CD4-positive, alpha-beta memory T cell (primary cell): ENCODE results near the gene FIZ1. TPM values are rescaled to one million over a fixed set of nuclear protein-coding genes. Genes with fewer than 3 reads are reported as not detected.

Experiments used
- CTCF ChIA-PET: fragments of 350-600 bp; sonication (Branson Sonifier 250); formaldehyde crosslinking; loops from one replicate; lab custom pipeline; 2021; ENCODE audit warnings: inconsistent platforms; ENCODE audit not compliant: partially characterized antibody; lab: Charles Lee
- POLR2A ChIA-PET: fragments of 350-600 bp; sonication (Branson Sonifier 250); formaldehyde crosslinking; loops from one replicate; lab custom pipeline; 2021; ENCODE audit not compliant: partially characterized antibody; lab: Charles Lee
- DNase-seq, 5 donors: peaks; one replicate each; pipeline versions ENCODE4 v3.0.0 to v3.0.0-alpha.2; 2020 to 2022; ENCODE audit warnings: mixed read lengths in 1 of 5
- H3K27ac ChIP-seq: one replicate; pipeline ENCODE4 v1.7.0; 2013; ENCODE audit warnings: low read depth, low read length
- H3K27me3 ChIP-seq: 2 replicates; pipeline ENCODE4 v1.7.0; 2013; ENCODE audit warnings: mild to moderate bottlenecking, low read length, moderate library complexity; ENCODE audit not compliant: insufficient read depth
- H3K36me3 ChIP-seq: 2 replicates; pipeline ENCODE4 v1.7.0; 2013; ENCODE audit warnings: mild to moderate bottlenecking, low read length, moderate library complexity; ENCODE audit not compliant: insufficient read depth
- H3K4me1 ChIP-seq: 2 replicates; pipeline ENCODE4 v1.7.0; 2013; ENCODE audit warnings: mild to moderate bottlenecking, low read length, moderate library complexity; ENCODE audit not compliant: insufficient read depth
- H3K4me3 ChIP-seq, 2 donors: one replicate each; pipeline ENCODE4 v1.7.0; 2013; ENCODE audit warnings: low read length in 2 of 2, mild to moderate bottlenecking in 1 of 2
- H3K9me3 ChIP-seq, 2 donors: one replicate each; pipeline ENCODE4 v1.7.0; 2013; ENCODE audit warnings: low read length in 2 of 2, control low read depth in 1 of 2; ENCODE audit not compliant: control insufficient read depth in 1 of 2
- H3K27ac Mint-ChIP-seq, 7 donors: one replicate each; pipeline ENCODE4 v1.8.0; 2020 to 2021; ENCODE audit warnings: mixed read lengths in 7 of 7, mild to moderate bottlenecking in 6 of 7, inconsistent platforms in 3 of 7, moderate library complexity in 3 of 7
- H3K27me3 Mint-ChIP-seq, 2 donors: one replicate each; pipeline ENCODE4 v1.8.0; 2020 to 2021; ENCODE audit warnings: mixed read lengths in 2 of 2
- H3K36me3 Mint-ChIP-seq, 2 donors: one replicate each; pipeline ENCODE4 v1.8.0; 2020 to 2021; ENCODE audit warnings: mixed read lengths in 2 of 2, inconsistent platforms in 1 of 2, mild to moderate bottlenecking in 1 of 2
- H3K4me1 Mint-ChIP-seq, 4 donors: one replicate each; pipeline ENCODE4 v1.8.0; 2020 to 2021; ENCODE audit warnings: mixed read lengths in 4 of 4, mild to moderate bottlenecking in 1 of 4
- H3K4me3 Mint-ChIP-seq, 8 donors: one replicate each; pipeline ENCODE4 v1.8.0; 2020 to 2021; ENCODE audit warnings: mixed read lengths in 8 of 8, mild to moderate bottlenecking in 7 of 8, moderate library complexity in 6 of 8, inconsistent platforms in 3 of 8
- H3K9me3 Mint-ChIP-seq, 8 donors: one replicate each; pipeline ENCODE4 v1.8.0; 2020 to 2021; ENCODE audit warnings: mixed read lengths in 8 of 8, mild to moderate bottlenecking in 5 of 8, inconsistent platforms in 3 of 8, moderate library complexity in 1 of 8
- intact Hi-C: fragments of 100-400 bp; cut with micrococcal nuclease; formaldehyde crosslinking; loops from one replicate; pipeline ENCODE4 v1.15.1; 2023
- polyA plus RNA-seq, 2 donors: library from polyadenylated mRNA; unstranded; fragments of 300-500 nt; fragmentation: Illumina TruSeq; gene quantifications; one replicate each; pipeline ENCODE4 v1.2.3, GENCODE V29; 2021
- total RNA-seq, 2 experiments: library from RNA; stranded (reverse); gene quantifications; one replicate each; pipeline ENCODE4 v1.2.3, GENCODE V29; 2021

FIZ1 gene
- total and polyA plus RNA-seq, 4 experiments from 2014 or later = 0.99 to 26.4 (median 13.1) TPM

DNA sequence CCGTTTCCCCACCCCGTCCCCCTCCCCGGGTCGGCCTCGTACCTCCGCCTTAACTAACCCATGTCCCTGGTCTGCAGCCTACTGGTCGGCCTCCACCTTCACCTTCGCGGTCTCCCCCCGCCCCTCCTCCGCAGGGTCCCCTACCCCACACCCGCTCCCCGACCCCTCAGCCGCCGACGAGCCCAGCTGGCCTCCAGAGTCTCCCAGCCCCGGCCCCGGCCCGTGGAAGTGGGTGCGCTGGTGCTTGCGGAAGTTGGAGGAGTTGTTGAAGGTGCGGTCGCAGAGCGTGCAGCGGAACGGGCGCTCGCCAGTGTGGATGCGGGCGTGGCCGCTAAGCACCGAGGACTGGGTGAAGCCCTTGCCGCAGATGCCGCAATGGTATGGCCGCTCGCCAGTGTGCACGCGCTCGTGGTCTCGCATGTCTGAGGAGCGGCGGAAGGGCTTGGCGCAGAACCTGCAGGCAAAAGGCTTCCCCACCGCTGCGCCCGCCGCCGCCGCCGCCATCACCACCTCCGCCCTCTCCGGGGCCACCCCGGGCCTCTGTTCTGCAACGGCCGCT lies 22.4 kb upstream of the FIZ1 start:
- ChIA-PET CTCF (interaction anchor here (3.6 to 9.1 kb wide), 2 partner anchors 11 to 15 kb away, joined by 16 to 94 read pairs; partner anchors contain the start of gene ZNF865), POLR2A (interaction anchor here (2.9 kb wide), 1 partner anchor 21 kb away, joined by 18 read pairs; the partner anchor contains the start of gene ZNF581)
- peaks cover 2 to 20% of the 10 kb centered on the region in 2 donors for H3K36me3 Mint-ChIP-seq
- intact Hi-C loops = loop anchor here (10.0 kb wide), 1 partner anchor 237 kb away; the partner anchor contains the start of genes RPL28 and TMEM238
- no peak overlapping the region for H3K4me3 Mint-ChIP-seq
- no peak for DNase-seq
- no peak overlapping the region for H3K27ac Mint-ChIP-seq
- Histone ChIP-seq H3K27ac (no peak overlapping the region), H3K9me3 (no peaks in the 10 kb centered on the region), H3K4me3 (no peak overlapping the region), H3K27me3 (no peaks in the 10 kb centered on the region), H3K36me3 (peaks cover 6% of the 10 kb centered on the region), H3K4me1 (peaks cover 32% of the 10 kb centered on the region)
- peaks cover 25 to 45% (median 36%) of the 10 kb centered on the region in 4 donors for H3K4me1 Mint-ChIP-seq
- no peaks in the 10 kb centered on the region for H3K9me3 Mint-ChIP-seq
- H3K27me3 Mint-ChIP-seq = no peaks in the 10 kb centered on the region

DNA sequence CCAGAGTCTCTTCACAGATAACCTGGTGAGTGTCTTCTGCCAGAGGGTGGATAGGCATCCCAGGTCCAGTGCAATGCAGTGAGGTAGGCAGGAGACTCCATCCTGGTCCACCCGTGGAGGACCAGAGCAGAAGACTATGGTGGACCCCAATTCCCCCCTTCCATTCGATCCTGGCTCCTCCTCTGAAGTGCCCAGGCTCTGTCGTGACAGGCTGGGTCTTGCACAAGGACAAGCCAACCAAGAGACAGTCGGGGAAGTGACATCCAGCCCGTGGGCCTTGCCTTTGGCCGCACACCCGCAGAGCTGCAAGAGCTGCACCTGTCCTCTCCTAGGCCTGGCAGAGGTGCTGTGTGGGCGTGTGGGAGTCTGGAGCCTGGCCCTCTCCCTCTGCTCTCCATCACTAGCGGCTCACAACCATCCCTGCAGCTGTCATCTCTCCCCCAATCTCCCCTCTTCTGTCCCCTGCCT lies 21.9 kb upstream of the FIZ1 start:
- Histone ChIP-seq H3K36me3 (peaks cover 6% of the 10 kb centered on the region), H3K27ac (no peak overlapping the region), H3K4me1 (peaks cover 27% of the 10 kb centered on the region), H3K4me3 (no peak overlapping the region), H3K27me3 (no peaks in the 10 kb centered on the region), H3K9me3 (no peaks in the 10 kb centered on the region)
- POLR2A ChIA-PET = no interaction called here
- peak in 1 of 5 donors; percentile 37 for DNase-seq
- Mint-ChIP-seq H3K4me3 (no peak overlapping the region), H3K27ac (peak overlapping the region in 2 of 7 donors; percentile 18 to 35), H3K27me3 (no peaks in the 10 kb centered on the region), H3K36me3 (peaks cover 4 to 21% of the 10 kb centered on the region in 2 donors), H3K9me3 (no peaks in the 10 kb centered on the region), H3K4me1 (peaks cover 20 to 40% (median 31%) of the 10 kb centered on the region in 4 donors)
- CTCF ChIA-PET = interaction anchor here (3.4 to 9.1 kb wide), 2 partner anchors 12 to 14 kb away, joined by 11 to 94 read pairs; partner anchors contain the start of gene ZNF865
- intact Hi-C loops = loop anchor here (10.0 kb wide), 1 partner anchor 236 kb away; the partner anchor contains the start of genes RPL28 and TMEM238

DNA sequence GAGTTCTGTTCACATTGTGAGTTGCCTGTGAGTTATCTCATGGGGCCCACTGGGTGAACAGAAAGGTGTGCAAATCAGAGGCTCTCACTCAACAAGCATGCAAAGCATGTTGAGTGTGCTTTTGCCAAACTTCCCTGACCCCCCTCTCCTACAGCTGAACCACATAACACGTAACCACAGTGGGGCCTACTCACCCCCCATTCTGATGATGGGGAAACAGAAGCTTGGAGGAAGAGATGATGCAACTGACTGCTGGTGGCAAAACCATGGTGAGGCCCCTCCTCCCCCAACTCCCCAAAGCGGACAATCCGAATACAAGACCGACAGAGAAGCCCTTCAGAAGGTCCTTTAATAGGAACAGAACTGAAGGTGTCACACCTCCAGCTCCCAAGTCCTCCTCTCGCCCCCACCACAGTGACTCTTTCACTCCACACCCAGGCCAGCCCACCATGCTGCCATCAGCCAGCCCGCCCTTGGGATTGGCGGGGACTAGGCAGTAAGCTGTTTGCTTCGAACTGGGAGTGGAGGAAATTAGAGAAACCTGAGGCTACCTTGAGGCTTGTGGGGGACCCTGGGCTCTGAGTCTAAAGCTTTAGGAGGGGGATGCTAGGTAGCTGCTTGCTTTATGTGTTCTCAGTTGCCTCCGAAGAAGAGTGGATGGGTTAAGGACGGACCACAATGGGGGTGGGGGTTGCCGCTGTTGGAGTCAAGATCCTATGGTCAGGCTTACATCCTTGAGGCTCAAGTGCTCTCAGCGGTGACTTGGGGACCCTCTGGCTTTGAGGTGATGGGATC lies 21.3 kb upstream of the FIZ1 start:
- Mint-ChIP-seq H3K4me3 (peak overlapping the region in 1 of 8 donors; percentile 34), H3K27me3 (no peaks in the 10 kb centered on the region), H3K36me3 (peaks cover 4 to 21% of the 10 kb centered on the region in 2 donors), H3K27ac (peak overlapping the region in 6 of 7 donors; percentile 27 to 77 (median 68)), H3K4me1 (peaks cover 16 to 34% (median 26%) of the 10 kb centered on the region in 4 donors), H3K9me3 (no peaks in the 10 kb centered on the region)
- ChIA-PET CTCF (interaction anchor here (3.4 to 9.1 kb wide), 2 partner anchors 12 to 14 kb away, joined by 11 to 94 read pairs; partner anchors contain the start of gene ZNF865), POLR2A (interaction anchor here (1.2 kb wide), 1 partner anchor 9 kb away, joined by 3 read pairs; no protein-coding TSS in a partner anchor)
- intact Hi-C loops = loop anchor here (10.0 kb wide), 1 partner anchor 236 kb away; the partner anchor contains the start of genes RPL28 and TMEM238
- no peak overlapping the region for H3K27ac ChIP-seq
- peaks cover 6% of the 10 kb centered on the region for H3K36me3 ChIP-seq
- no peaks in the 10 kb centered on the region for H3K9me3 ChIP-seq
- H3K4me3 ChIP-seq = no peak overlapping the region
- peaks cover 20% of the 10 kb centered on the region for H3K4me1 ChIP-seq
- no peaks in the 10 kb centered on the region for H3K27me3 ChIP-seq
- peak in 1 of 5 donors; percentile 35 for DNase-seq

DNA sequence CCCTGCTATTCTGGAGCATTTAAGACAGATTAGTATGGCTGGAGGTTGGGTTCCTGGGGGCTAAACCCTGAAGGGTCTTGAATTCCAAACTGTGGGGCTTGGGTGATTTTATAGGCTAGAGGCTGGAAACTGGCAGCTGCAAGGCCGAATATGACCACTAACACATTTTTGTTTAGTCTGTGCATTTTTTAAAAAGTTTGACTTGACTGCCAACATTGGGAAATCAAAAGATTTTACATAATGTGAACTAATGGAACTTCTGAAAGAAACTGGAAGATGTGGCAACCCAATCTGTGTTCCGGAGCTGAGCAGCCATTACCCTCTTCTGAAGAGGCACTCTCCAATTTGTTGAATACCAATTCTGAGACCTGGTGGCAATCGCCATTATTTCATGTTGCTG lies 20.0 kb upstream of the FIZ1 start:
- Histone ChIP-seq H3K27ac (no peak overlapping the region), H3K4me3 (no peak overlapping the region), H3K4me1 (peaks cover 10% of the 10 kb centered on the region), H3K36me3 (peaks cover 6% of the 10 kb centered on the region), H3K27me3 (no peaks in the 10 kb centered on the region), H3K9me3 (no peaks in the 10 kb centered on the region)
- ChIA-PET CTCF (interaction anchor here (1.0 to 3.4 kb wide), 4 partner anchors 11 to 115 kb away, joined by 3 to 15 read pairs (median 9); partner anchors contain the start of gene ZNF865), POLR2A (interaction anchor here (1.1 kb wide), 1 partner anchor 12 kb away, joined by 4 read pairs; no protein-coding TSS in a partner anchor)
- Mint-ChIP-seq H3K27me3 (no peaks in the 10 kb centered on the region), H3K27ac (peak overlapping the region in 2 of 7 donors; percentile 35 to 69), H3K9me3 (no peaks in the 10 kb centered on the region), H3K4me3 (no peak overlapping the region), H3K4me1 (peaks cover 10 to 26% (median 18%) of the 10 kb centered on the region in 4 donors), H3K36me3 (peaks cover 4 to 20% of the 10 kb centered on the region in 2 donors)
- no peak for DNase-seq
- intact Hi-C loops = no loop called here

DNA sequence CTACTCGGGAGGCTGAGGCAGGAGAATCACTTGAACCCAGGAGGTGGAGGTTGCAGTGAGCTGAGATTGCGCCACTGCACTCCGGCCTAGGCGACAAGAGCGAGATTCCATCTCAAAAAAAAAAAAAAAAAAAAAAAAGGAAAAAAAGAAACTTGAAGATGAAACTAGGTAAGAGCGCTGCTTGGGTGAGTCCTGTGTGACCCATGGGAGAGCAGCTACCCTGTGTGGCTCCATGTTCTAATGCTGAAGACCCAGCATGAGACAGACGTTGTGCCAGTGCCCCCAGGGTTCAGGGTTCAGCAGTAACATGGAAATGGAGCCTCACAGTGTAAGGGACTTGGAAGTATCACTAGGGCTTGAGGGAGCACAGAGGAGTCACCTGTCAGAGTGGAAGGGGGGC lies 19.1 kb upstream of the FIZ1 start:
- Histone ChIP-seq H3K4me1 (peaks cover 5% of the 10 kb centered on the region), H3K9me3 (no peaks in the 10 kb centered on the region), H3K27ac (no peak overlapping the region), H3K36me3 (peaks cover 6% of the 10 kb centered on the region), H3K27me3 (no peaks in the 10 kb centered on the region), H3K4me3 (no peak overlapping the region)
- POLR2A ChIA-PET = interaction anchor here (0.6 to 1.6 kb wide), 2 partner anchors 12 to 157 kb away, joined by 3 read pairs; partner anchors contain the start of gene ISOC2
- CTCF ChIA-PET = interaction anchor here (2.2 to 3.4 kb wide), 3 partner anchors 12 to 114 kb away, joined by 7 to 15 read pairs (median 11); partner anchors contain the start of gene ZNF865
- no peaks in the 10 kb centered on the region for H3K27me3 Mint-ChIP-seq
- DNase-seq = no peak
- intact Hi-C loops = no loop called here
- H3K27ac Mint-ChIP-seq = peak overlapping the region in 1 of 7 donors; percentile 37
- no peaks in the 10 kb centered on the region for H3K9me3 Mint-ChIP-seq
- no peak overlapping the region for H3K4me3 Mint-ChIP-seq
- peaks cover 4 to 14% of the 10 kb centered on the region in 2 donors for H3K36me3 Mint-ChIP-seq
- H3K4me1 Mint-ChIP-seq = peaks cover 6 to 19% (median 11%) of the 10 kb centered on the region in 4 donors

DNA sequence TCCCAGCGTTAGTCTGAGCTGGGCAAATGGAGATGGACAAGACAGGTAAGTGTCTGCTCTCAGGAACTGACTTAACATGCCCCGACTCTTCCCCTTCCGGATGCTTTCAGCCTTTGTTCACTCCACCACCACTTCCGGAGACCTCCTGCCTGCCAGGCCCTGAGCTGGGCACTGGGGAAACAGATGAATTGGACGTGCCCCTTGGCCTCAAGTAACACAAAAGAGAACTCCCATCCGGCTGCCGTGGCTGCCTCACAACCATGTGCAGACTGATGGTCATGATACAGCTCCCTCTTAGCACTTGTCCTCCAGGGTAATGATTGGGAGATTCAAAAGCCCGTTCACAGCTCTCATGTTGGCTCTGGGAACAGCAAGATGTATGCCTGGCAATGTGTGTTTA lies 18.1 kb upstream of the FIZ1 start:
- no peaks in the 10 kb centered on the region for H3K27me3 Mint-ChIP-seq
- peaks cover 6% of the 10 kb centered on the region for H3K36me3 ChIP-seq
- H3K4me1 ChIP-seq = peaks cover 5% of the 10 kb centered on the region
- peaks cover 6 to 15% (median 13%) of the 10 kb centered on the region in 4 donors for H3K4me1 Mint-ChIP-seq
- no peak overlapping the region for H3K4me3 ChIP-seq
- peak overlapping the region in 1 of 7 donors; percentile 15 for H3K27ac Mint-ChIP-seq
- ChIA-PET POLR2A (interaction anchor here (1.0 to 1.6 kb wide), 2 partner anchors 8 to 156 kb away, joined by 3 read pairs; partner anchors contain the start of gene ISOC2), CTCF (interaction anchor here (1.0 to 2.7 kb wide), 2 partner anchors 9 to 11 kb away, joined by 3 to 15 read pairs; partner anchors contain the start of gene ZNF865)
- peak in 1 of 5 donors; percentile 8 for DNase-seq
- H3K4me3 Mint-ChIP-seq = peak overlapping the region in 1 of 8 donors; percentile 41
- intact Hi-C loops = no loop called here
- peaks cover 12 to 20% of the 10 kb centered on the region in 2 donors for H3K36me3 Mint-ChIP-seq
- H3K27me3 ChIP-seq = no peaks in the 10 kb centered on the region
- H3K27ac ChIP-seq = no peak overlapping the region
- H3K9me3 ChIP-seq = no peaks in the 10 kb centered on the region
- H3K9me3 Mint-ChIP-seq = no peaks in the 10 kb centered on the region
